ENCODE data around the gene EPB41L4A.

DNA sequence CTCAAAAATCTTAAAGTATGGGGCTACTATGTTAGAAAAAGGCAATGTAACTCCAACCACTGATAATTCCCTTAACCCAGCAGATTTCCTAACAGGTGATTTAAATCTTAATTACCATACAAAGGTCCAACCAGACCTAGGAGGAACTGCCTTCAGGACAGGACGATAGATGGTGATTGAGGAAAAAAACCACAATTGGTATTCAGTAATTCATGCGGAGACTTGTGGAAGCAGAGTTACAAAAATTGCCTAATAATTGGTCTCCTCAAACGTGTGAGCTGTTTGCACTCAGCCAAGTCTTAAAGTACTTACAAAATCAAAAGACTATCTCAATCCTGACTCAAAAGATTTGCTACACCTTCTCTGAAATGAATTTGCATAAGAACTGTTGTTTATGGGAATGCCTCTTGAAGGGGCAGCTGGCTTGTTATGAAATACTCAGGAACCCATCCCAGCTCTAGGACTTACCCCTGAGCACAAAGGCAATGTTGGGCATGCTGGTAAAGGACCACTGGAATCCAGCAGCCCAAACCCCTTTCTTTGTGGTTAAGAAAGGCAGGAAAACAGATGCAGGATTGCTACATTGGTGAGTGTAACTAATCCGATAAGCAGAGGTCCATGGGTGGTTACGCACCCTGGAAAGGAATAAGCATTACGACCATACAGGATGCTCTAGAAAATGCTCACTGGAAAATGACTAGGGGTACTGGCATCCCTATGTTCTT lies 26.7 kb upstream of the EPB41L4A start:
- TF ChIP-seq EZH2 (IDR thresholded peaks at IDR 0.05; ENCODE audit: insufficient read depth, poor library complexity, severe bottlenecking) (no peak), EZH2phosphoT487 (IDR thresholded peaks at IDR 0.05; ENCODE audit: insufficient read depth, low read depth) (no peak)

Measured in GM23248 (cell line).